ENCODE data around the gene ATP13A4.

- no peak for TF ChIP-seq CTCF (IDR thresholded peaks at IDR 0.05)
- TF ChIP-seq POLR2A (IDR thresholded peaks at IDR 0.05), result no peak
These were observed 147.6 kb downstream of the ATP13A4 start for GRCh38 chr3:193407112-193407511.
